Measurements from ENCODE around the gene NUCB2.
A peak's percentile ranks its signal among the peaks of the same experiment; 100 is the strongest.
"Not testable (repeated sequence)": the region's sequence is repeated elsewhere in the genome, so short reads cannot be mapped to it uniquely, and the experiment has no call there.

The NUCB2 gene

GRCh38 chr11:17276236-17277023, at the start of gene NUCB2:
NUCB2 (plus strand) TSS chr11:17276739; CDS start chr11:17295324, 18,585 bp downstream.
- peak; percentile 92 for DNase-seq (ENCODE audit: low read depth)

- not testable (repeated sequence) for DNase-seq (ENCODE audit: low read depth)
Observed at GRCh38 chr11:17228186-17228925, 48.2 kb upstream of the NUCB2 start.

- DNase-seq (ENCODE audit: low read depth) = no peak
Observed at GRCh38 chr11:17229481-17230152, 46.9 kb upstream of the NUCB2 start.

GRCh38 chr11:17230867-17231851, 45.4 kb upstream of the NUCB2 start:
- DNase-seq (ENCODE audit: low read depth) = no peak

- DNase-seq (ENCODE audit: low read depth) = no peak
Observed at GRCh38 chr11:17233101-17233500, 43.4 kb upstream of the NUCB2 start.

GRCh38 chr11:17238377-17238776, 38.2 kb upstream of the NUCB2 start:
- DNase-seq (ENCODE audit: low read depth) = no peak

GRCh38 chr11:17239927-17240326, 36.6 kb upstream of the NUCB2 start:
- not testable (repeated sequence) for DNase-seq (ENCODE audit: low read depth)

GRCh38 chr11:17240780-17241179, 35.8 kb upstream of the NUCB2 start:
- DNase-seq (ENCODE audit: low read depth) = no peak

- DNase-seq (ENCODE audit: low read depth) = not testable (repeated sequence)
Observed at GRCh38 chr11:17242954-17243353, 33.6 kb upstream of the NUCB2 start.

- DNase-seq (ENCODE audit: low read depth) = no peak
Observed at GRCh38 chr11:17244046-17244445, 32.5 kb upstream of the NUCB2 start.

- no peak for DNase-seq (ENCODE audit: low read depth)
Observed at GRCh38 chr11:17250561-17251350, 25.8 kb upstream of the NUCB2 start.

- no peak for DNase-seq (ENCODE audit: low read depth)
Observed at GRCh38 chr11:17252704-17253103, 23.8 kb upstream of the NUCB2 start.

- DNase-seq (ENCODE audit: low read depth) = no peak
Observed at GRCh38 chr11:17256512-17256911, 20.0 kb upstream of the NUCB2 start.

GRCh38 chr11:17257196-17257595, 19.3 kb upstream of the NUCB2 start:
- no peak for DNase-seq (ENCODE audit: low read depth)

- DNase-seq (ENCODE audit: low read depth) = no peak
Observed at GRCh38 chr11:17258670-17259069, 17.9 kb upstream of the NUCB2 start.

GRCh38 chr11:17259519-17259918, 17.0 kb upstream of the NUCB2 start:
- no peak for DNase-seq (ENCODE audit: low read depth)

- DNase-seq (ENCODE audit: low read depth) = no peak
Observed at GRCh38 chr11:17260020-17260419, 16.5 kb upstream of the NUCB2 start.

GRCh38 chr11:17263769-17264168, 12.8 kb upstream of the NUCB2 start:
- no peak for DNase-seq (ENCODE audit: low read depth)

GRCh38 chr11:17266781-17267180, 9.8 kb upstream of the NUCB2 start:
- DNase-seq (ENCODE audit: low read depth) = no peak

- DNase-seq (ENCODE audit: low read depth) = no peak
Observed at GRCh38 chr11:17267576-17267975, 9.0 kb upstream of the NUCB2 start.

GRCh38 chr11:17268500-17268899, 8.0 kb upstream of the NUCB2 start:
- DNase-seq (ENCODE audit: low read depth) = not testable (repeated sequence)
